GM21576 (cell line): ENCODE data around the gene CAPSL.
A peak's percentile ranks its signal among the peaks of the same experiment; 100 is the strongest.
"Not testable (repeated sequence)": the region's sequence is repeated elsewhere in the genome, so short reads cannot be mapped to it uniquely, and the experiment has no call there.

Experiments
- ATAC-seq: cut with Tn5 transposase; IDR thresholded peaks from one replicate; pipeline ENCODE4 v1.9.1; 2021; ENCODE audit warnings: mild to moderate bottlenecking, moderate library complexity; ENCODE audit not compliant: unreplicated experiment

Gene CAPSL

GRCh38 chr5:35938568-35939227 is at the start of gene CAPSL:
CAPSL (minus strand) TSS chr5:35938622; CDS start chr5:35921120, 17,502 bp downstream.
- ATAC-seq, result no peak

DNA sequence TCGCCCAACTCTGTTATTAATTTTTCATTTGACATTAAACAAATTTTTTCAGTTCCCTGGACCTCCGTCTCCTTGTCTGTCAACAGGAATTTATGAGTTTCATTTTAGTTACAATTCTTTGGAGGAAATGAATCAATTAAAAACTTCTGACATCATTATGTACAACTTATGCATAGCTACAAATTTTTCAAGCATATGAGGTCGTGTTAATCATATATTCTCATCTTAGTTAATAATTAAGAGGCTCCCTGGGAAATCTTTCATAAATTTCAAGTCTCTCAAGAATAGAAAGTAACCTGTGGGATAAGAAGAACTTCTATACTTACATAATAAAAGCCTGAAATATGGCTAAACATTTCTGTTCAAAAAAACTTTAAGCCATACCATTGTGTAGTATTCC is 49.4 kb upstream of the CAPSL start:
- ATAC-seq, result no peak

DNA sequence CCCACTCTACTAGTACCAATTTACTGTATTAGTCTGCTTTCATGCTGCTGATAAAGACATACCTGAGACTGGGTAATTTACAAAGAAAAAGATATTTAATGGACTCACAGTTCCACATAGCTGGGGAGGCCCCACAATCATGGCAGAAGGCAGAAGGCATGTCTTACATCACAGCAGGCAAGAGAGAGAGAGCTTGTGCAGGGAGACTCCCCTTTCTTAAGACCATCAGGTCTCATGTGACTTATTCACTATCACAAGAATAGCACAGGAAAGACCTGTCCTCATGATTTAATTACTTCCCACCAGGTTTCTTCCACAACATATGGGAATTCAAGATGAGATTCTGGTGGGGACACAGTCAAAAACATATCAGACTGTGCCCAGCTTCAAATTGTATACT is 41.3 kb upstream of the CAPSL start:
- no peak for ATAC-seq

- ATAC-seq, result not testable (repeated sequence)
These were observed 38.4 kb upstream of the CAPSL start for GRCh38 chr5:35976859-35977258.

DNA sequence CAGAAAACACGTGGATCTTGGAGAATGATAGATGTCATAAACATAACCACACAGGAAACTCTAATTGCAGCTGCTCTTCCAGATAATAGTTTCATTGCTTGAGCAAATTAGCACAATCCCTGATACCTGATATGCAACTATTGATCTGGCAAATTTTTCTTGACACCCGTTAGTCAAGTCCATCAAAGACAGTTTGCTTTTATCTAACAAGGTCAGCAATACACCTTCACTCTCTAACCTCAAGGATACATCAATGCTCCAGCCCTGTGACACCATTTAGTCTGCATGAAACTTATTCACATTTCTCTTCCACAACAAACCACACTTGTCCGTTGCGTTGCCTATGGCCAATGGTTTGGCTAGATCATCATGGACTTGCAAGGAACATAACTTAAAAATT is 36.1 kb upstream of the CAPSL start:
- no peak for ATAC-seq

DNA sequence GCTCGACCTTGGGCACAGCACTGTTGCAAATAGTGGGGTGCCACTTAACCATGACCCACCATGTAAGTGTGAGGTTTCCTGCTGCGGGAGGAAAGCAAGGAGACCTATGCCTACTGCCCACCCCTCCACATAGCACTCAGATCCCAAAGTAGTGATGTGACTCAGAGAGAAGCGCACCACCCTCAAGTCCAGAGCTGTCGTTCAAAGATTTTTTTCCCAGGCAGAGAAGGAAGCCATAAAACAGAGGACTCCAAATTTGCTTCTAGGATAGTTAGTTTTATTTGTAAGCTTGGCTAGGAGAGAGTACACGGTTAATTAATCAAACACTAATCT is 33.4 kb upstream of the CAPSL start:
- no peak for ATAC-seq

DNA sequence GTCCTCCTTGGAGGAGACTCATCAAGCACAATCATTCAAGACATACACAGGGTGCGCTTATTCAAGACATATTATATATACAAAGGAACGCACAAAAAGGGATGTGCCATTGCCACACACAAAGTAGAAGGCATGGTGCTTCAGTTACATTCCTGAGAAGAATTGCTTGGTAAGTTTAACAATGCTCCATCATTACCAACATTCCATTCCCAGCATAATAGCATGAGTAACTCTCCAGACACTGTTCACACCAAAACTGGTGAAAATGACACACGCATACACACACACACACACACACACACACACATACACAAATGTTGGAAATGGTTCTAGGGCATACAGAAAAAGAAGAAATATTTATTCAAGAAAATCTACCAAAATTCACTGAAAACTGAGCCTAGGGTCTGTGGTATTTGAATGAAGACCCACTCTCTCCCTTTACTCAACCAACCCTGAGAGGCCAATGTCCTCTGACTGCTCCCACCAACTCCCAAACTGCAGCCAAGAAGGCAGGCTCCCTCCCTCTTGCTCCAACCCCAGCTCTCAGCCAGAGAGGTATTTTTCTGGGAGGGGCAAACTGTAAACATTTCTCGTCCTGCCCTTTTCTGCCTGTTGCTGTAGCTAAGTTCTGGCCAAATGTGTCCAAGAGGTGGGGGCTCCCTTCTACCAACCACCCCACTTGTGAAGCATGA is 32.9 kb upstream of the CAPSL start:
- no peak for ATAC-seq

DNA sequence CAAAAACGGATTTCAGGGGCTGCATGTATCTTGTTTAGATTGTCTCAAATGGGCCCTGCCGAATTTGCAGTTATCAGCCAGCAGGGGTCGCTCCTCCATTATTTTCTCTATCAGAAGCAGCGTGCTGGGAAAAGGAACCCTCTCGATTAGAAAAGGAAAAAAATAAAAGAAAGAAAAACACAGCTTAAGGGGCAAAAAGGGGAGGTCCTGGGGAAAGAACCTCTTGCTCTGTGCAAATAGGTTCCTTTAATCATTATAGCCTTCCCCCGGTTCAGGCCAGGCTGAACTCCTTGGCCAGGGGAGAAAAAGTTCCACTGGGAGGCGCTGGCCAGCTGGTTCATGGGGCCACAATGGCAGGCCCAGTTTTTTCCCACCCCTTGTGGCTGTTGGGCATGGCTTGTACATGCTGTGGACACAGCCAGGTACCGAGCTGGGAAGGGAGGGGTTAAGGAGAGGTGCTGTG is 25.0 kb upstream of the CAPSL start:
- ATAC-seq, result no peak

- ATAC-seq, result no peak
These were observed 21.9 kb upstream of the CAPSL start for GRCh38 chr5:35960328-35960727.

GRCh38 chr5:35956429-35956828 is 18.0 kb upstream of the CAPSL start:
- ATAC-seq, result no peak

- no peak for ATAC-seq
These were observed 15.8 kb upstream of the CAPSL start for GRCh38 chr5:35954175-35954574.

GRCh38 chr5:35947085-35947484 is 8.7 kb upstream of the CAPSL start:
- ATAC-seq, result no peak

- ATAC-seq, result no peak
These were observed 1.2 kb upstream of the CAPSL start for GRCh38 chr5:35939639-35940038.

- peak; percentile 48 for ATAC-seq
These were observed 11.9 kb downstream of the CAPSL start for GRCh38 chr5:35926389-35927051.

GRCh38 chr5:35924950-35925722 is 13.3 kb downstream of the CAPSL start:
- peak; percentile 89 for ATAC-seq

DNA sequence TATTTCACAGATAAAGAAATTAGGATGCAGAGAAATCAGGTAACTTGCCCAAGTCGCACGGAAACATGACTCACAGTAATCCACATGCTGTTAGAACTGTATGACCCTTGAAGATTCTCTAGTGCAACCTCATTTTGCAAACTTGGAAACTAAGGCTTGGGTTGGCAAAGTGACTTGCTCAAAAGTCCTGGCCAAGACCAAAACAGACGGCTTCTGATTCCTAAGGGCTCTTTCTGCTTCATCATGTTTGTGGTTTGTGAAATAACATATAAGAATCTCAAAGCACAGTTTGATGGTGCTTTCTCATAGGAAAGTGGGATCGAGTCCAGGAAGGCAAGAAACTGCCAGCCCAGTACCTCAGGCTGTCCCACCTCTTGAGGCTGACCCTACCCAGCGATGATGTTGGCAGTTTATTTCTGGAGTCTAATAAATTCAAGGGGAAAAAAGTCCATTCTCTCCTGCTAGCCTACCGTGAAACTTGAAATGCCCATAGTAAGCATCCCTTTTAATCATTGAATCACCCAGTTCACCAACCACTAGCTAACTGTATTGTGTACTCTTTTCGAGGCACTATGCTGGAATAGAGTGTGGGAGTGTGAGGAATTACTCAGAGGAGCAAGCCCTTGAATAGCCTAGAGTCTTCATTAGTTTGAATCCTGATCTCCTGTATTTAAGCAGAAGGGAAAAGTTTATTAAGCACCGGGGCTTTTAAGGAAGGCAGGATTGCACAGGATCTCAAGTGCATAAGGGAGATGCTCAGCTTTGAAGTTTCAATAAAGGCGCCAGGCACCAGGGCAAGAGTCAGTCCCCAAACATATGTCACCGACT is 14.1 kb downstream of the CAPSL start:
- no peak for ATAC-seq

DNA sequence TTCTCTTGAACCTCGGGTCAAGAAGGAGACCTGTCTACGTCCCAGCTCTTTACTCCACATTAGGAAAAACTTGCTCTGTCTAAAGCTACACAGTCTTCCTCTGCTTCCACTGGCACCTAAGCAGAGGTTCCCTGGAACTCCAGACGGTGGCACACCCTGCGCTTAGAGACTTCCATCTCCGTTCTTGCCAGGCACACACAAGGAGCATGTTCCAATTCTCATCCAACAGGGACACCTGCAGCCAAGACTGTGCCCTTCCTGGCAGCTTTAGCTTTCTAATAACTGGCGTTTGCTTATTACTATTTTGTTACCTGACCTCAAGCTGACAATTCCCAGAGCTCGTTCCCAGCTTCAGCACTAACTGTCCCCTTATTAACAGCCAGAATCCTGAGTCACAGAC is 16.0 kb downstream of the CAPSL start:
- no peak for ATAC-seq

- no peak for ATAC-seq
These were observed 16.5 kb downstream of the CAPSL start for GRCh38 chr5:35921930-35922329.

GRCh38 chr5:35920890-35921289 is 17.5 kb downstream of the CAPSL start:
- ATAC-seq, result no peak

DNA sequence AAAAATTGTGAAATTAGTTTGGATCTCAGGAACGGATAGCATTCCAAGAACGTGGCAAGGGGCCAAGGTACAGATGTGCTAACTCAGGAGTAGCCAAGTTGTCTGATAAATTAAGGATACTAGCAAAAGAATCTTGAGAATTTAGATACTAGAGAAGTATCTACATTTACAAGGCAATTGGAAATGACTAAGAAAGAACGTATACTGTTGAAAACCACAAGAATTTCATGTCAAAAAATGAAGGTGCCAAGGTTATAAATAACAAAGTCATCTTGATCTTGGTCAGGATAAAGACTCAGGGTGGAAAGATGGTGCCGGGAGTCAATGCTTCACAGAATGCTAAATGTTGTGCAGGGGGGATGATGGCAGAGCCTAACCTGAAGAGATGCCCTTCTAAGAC is 19.2 kb downstream of the CAPSL start:
- ATAC-seq, result no peak

GRCh38 chr5:35908814-35909213 is 29.6 kb downstream of the CAPSL start:
- no peak for ATAC-seq
